ENCODE measurements around the gene HCRT.

- TF ChIP-seq YY1 (IDR thresholded peaks at IDR 0.05; ENCODE audit: insufficient read depth, insufficient read length) (no peak), SUZ12 (IDR thresholded peaks at IDR 0.05; ENCODE audit: extremely low read depth, insufficient read depth, insufficient read length) (no peak), ZNF274 (IDR thresholded peaks at IDR 0.05; ENCODE audit: low read depth, low read length) (no peak)
These were observed 19.0 kb downstream of the HCRT start for GRCh38 chr17:42166196-42166763.

Measured in NT2/D1 (cell line).